ENCODE results near the gene PPP4C.

DNA sequence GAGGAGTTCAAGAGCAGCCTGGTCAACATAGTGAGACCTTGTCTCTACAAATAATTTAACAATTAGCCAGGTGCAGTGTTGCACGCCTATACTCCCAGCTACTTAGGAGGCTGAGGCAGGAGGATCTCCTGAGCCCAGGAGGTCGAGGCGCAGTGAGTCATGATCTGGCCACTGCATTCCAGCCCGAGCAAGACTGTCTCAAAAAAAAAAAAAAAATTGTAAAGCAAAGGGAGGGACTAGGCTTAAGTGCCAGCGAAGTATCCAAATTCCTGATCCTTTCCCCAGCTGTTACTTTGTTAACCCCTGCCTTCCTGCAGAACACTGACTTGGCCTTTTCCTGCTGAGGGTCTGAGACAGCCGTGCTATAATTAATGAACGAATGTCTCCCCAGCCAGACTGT lies 34.9 kb downstream of the PPP4C start:
- TF ChIP-seq, protein P1, sequence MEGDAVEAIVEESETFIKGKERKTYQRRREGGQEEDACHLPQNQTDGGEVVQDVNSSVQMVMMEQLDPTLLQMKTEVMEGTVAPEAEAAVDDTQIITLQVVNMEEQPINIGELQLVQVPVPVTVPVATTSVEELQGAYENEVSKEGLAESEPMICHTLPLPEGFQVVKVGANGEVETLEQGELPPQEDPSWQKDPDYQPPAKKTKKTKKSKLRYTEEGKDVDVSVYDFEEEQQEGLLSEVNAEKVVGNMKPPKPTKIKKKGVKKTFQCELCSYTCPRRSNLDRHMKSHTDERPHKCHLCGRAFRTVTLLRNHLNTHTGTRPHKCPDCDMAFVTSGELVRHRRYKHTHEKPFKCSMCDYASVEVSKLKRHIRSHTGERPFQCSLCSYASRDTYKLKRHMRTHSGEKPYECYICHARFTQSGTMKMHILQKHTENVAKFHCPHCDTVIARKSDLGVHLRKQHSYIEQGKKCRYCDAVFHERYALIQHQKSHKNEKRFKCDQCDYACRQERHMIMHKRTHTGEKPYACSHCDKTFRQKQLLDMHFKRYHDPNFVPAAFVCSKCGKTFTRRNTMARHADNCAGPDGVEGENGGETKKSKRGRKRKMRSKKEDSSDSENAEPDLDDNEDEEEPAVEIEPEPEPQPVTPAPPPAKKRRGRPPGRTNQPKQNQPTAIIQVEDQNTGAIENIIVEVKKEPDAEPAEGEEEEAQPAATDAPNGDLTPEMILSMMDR (IDR thresholded peaks at IDR 0.05), result no peak
- no peak for TF ChIP-seq POLR2A (IDR thresholded peaks at IDR 0.05)
